Tibial nerve (tissue), 3 donors: ENCODE measurements around the gene PRUNE2.

ENCODE experiments used
- POLR2A ChIP-seq, 2 donors: fragments of 450-650 bp; IDR thresholded peaks; one replicate each; pipeline ENCODE4 v1.6.1; 2017; ENCODE audit warnings: antibody characterized with exemption in 2 of 2, mild to moderate bottlenecking in 2 of 2, moderate library complexity in 2 of 2
- TF ChIP-seq, protein P1 (sequence below), 5 experiments: fragments of 200-600 bp in 3 of 5; fragments of 450-650 bp in 2 of 5; sonication (generic) in 3 of 5; IDR thresholded peaks; one replicate each; pipeline ENCODE4 v1.5.1; 2016 to 2019; ENCODE audit warnings: antibody characterized with exemption in 5 of 5, mild to moderate bottlenecking in 3 of 5, moderate library complexity in 2 of 5

DNA sequence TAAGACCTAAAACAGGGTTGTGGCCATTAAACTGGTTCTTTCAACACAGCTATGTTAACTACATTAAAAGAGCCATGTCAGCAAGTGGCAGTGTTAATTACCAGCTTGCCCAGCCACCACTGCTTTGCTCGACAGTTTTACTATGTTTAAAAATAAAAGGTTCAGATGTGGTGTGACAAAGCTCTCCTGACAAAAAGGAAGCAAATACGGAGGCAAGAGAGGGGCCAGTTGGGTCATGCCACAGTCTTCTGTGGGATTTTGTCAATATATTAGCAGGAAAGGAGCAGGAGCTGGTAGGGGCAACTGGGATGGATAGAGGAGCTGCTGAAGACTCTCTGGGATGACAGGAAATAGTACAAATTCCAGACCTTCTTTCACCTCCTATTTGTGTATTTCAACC lies 255.2 kb downstream of the PRUNE2 start:
- TF ChIP-seq, protein P1, sequence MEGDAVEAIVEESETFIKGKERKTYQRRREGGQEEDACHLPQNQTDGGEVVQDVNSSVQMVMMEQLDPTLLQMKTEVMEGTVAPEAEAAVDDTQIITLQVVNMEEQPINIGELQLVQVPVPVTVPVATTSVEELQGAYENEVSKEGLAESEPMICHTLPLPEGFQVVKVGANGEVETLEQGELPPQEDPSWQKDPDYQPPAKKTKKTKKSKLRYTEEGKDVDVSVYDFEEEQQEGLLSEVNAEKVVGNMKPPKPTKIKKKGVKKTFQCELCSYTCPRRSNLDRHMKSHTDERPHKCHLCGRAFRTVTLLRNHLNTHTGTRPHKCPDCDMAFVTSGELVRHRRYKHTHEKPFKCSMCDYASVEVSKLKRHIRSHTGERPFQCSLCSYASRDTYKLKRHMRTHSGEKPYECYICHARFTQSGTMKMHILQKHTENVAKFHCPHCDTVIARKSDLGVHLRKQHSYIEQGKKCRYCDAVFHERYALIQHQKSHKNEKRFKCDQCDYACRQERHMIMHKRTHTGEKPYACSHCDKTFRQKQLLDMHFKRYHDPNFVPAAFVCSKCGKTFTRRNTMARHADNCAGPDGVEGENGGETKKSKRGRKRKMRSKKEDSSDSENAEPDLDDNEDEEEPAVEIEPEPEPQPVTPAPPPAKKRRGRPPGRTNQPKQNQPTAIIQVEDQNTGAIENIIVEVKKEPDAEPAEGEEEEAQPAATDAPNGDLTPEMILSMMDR (IDR thresholded peaks at IDR 0.05) = no peak
- no peak for TF ChIP-seq POLR2A (IDR thresholded peaks at IDR 0.05)
